GM18502 (cell line): ENCODE measurements around the gene USHBP1.
A peak's percentile ranks its signal among the peaks of the same experiment; 100 is the strongest.

Source experiments
- ATAC-seq: cut with Tn5 transposase; IDR thresholded peaks from one replicate; pipeline ENCODE4 v1.9.1; 2021; ENCODE audit warnings: mild to moderate bottlenecking; ENCODE audit not compliant: unreplicated experiment, poor library complexity

The USHBP1 gene

DNA sequence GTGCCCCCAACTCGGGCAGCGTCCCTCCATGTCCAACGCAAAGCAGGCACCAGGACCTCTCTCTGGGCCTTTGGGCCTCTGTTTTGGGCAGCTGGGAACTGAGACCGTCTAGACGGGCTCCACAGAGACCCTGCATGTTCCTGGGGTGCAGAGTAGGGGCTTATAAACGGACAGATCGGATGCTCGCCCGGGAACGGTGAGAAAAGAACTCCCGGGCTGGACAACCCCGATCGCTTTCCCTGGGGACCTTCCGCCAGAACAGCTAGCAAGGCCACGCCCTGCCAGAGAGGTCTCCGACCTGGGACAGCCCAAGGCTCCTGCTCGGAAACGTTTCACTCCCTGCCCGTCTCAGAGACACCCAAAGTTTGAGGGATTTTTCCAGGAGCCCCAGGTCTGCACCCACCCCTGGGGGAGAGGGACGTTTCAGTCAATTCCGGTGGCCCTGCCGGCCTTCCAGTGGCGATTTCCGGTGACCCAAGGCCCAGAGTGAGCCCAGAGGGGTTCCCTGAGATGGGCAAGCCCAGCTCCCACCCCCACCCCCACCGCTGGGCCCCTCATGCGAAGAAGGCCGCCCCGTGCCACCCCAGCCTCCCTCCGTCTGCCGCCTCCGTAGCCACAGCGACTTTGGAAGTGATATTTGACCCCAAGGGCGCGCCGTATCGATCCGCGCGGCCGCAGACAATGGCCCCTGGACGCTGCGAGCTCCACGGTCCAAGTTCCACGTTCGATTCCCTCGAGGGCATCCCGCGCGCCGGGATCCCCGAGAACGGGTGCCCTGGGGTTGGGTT, 20.5 kb downstream of the USHBP1 start:
- ATAC-seq, result no peak

DNA sequence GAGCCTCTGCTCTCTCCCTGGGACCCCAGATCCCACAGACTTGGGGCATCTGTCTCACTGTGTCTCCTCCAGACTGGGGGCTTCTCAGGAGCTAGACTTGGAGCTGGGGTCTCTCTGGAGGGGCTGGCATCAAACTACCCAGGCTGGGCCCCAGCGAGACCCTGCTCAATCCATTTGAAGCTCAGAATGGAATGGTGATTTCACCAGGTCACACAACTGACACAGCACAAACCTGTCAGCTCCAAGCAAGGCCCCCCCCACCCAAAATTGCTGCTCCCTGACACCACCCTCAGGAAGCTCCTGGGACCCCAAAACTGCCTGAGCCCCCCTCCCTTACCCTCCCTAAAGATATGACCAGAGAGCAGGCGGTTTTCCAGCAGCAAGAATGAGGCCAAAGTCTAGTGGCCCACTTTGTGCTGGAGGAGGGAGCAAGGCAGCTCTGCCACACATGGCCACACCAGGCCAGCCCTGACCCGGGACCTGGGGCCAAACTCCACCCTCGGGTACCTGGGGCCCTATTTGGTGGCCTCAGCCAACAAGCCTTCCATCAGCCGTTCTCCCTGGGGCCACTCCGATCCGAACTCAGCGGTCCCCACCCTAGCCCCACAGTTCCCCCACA, 21.2 kb downstream of the USHBP1 start:
- ATAC-seq, result no peak

DNA sequence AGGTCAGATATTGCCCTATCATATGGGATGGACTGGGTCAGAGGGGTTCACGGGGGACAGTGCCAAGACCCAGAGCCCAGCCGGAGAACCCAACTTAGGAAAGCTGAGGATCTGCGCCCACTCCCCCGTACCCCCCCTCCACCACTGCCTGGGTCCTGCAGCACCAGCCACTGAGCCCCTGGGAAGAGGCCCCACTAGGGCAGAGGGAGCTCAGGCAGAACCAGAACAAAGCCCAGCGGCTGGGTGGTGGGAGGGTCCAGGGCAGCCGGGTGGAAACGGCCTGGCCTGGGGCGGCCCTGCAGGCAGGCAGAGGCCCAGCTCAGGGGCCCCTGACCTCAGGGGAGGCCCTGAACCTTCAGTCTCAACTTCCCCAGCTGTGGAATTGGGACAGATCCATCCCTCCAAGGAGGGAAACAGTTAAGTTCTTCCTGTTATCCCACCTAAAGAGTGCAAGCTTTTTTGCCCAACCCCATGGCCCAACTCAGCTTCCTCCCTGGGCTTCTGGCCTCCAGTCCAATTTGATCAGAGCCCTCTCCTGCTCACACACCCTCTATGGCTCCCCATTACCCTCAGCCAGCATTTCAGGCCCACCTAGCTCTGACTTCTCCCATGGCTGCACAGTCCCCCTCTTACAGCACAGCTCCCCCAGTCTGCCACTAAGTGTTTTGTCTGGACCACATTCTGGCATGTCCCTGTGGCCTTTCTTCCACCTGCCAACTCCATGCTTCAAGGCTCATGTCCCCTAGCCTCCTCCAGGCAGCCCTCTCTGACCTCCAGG, 21.9 kb downstream of the USHBP1 start:
- no peak for ATAC-seq

DNA sequence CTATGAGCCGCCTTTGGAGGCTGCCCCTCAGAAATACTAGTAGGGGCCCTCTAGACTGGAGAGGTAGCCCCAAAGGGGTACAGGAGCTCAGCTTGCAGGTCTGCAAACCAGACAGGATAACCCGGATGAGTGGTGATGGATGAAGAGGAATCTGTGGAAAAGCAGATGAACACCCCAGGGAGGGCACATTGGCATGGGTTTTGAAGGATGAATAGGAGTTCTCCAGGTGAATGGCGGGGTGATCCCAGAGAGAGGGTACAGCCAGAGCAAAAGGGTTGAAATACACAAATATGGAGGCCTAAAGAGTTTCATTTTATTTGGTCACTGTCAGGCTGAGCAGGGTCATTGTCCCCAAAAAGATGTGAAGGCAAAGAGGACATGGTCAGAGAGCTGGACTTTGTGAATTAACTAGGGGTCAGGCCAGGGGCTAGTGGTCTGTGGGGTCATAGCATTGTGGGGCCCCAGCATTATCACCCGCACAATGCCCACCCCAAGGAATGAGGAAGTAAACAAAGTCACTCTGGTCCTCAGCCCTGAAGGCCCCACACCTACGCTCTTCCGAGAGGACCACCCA, 23.6 kb downstream of the USHBP1 start:
- no peak for ATAC-seq

DNA sequence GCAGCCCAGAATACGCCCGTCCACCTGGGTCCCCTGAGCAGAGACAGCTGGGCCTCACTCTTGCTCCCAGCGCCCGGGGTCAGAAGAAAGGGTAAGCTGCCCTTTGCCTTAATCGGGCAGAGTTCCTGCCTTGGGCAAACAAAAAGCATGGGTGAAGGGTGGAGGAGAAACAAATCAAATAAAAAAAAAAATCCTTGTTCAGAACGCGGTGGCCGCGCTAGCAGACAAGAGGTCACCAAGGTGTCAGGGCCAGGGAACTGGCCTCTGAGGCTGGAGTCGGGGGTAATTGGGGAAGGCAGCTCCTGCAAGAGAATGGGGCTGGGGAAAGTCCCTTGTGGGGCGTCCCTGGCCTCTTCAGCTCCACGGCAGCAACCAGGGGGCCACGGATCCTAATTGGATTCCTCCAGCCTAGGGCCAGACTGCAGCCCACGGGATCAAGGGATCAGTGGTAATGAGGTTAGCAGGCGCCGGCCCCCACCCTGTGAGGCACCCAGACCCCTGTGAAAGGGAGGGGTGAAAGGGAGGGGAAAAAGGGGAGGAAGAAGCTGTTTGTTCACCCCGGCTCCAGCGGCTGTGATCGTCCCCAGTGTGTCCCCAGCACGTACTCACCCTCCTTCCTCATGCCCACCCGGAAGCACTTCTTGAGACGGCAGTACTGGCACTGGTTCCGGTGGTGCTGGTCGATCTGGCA, 24.3 kb downstream of the USHBP1 start:
- no peak for ATAC-seq

DNA sequence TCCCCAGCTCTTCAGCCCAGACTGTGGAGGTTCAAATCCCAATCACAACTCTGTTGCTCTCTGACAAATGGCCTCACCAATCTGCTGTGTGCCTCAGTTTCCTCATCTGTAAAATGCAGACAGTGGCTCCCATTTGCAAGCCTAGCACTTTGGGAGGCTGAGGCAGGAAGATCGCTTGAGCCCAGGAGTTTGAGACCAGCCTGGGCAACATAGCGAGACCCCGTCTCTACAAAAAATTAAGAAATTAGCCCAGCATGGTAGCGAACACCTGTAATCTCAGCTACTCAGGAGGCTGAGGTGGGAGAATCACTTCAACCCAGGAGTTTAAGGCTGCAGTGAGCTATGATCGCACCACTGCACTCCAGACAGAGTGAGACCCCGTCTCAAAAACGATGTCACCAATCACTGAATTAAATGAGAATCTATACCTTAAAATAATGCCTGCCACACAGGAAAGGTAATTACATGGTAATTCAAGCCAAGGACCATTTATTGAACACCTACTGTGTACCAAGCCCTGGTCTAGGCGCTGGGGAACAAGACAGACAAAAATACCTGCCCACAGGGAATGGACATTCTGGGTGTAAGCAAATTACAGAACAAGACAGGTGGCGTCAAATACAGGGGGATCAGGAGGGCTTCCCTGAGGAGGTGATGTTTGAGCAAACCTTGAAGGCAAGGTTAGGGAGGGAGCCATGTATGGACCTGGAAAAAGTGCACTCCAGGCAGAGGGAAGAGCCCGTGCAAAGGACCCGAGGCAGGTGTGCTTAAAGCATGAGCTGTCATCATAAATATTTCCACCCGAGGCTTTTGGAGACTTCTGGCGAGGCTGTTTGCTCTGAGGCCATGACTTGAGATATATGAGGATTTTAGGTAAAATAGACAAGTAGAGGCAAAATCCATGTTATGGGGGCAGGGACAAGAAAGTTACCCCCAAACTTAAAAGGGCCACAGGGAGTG, 26.5 kb downstream of the USHBP1 start:
- no peak for ATAC-seq

DNA sequence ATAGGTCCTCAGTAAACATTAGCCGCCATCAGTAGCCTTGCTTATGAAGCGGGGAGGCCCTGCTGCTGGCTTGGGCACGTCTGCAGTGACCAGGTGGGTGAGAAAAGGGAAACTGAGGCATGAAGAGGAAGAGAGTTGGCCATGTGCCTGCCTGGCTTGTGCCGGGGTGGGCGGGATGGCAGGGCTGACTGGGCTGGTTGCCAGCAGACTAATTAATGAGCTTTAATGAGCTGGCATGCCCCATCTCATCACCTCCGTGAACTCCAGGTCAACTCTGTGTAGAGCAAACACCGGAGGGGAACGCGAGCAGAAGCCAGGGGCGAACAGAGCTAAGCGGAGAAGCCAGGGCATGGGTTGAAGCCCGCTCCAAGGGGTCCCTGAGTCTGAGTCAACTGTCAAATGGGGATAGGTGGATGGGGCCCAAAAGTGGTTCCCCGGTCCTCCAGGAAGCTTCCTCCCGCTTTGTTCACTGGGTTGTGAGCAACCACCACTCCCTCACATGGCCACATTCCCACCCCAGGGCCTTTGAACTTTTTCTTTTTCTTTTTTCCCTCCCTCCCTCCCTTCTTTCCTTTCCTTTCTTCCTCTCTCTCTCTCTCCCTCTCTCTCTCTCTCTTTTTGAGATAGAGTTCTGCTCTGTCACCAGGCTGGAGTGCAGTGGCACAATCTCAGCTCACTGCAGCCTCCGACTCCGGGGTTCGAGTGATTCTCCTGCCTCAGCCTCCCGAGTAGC, 27.6 kb downstream of the USHBP1 start:
- no peak for ATAC-seq

DNA sequence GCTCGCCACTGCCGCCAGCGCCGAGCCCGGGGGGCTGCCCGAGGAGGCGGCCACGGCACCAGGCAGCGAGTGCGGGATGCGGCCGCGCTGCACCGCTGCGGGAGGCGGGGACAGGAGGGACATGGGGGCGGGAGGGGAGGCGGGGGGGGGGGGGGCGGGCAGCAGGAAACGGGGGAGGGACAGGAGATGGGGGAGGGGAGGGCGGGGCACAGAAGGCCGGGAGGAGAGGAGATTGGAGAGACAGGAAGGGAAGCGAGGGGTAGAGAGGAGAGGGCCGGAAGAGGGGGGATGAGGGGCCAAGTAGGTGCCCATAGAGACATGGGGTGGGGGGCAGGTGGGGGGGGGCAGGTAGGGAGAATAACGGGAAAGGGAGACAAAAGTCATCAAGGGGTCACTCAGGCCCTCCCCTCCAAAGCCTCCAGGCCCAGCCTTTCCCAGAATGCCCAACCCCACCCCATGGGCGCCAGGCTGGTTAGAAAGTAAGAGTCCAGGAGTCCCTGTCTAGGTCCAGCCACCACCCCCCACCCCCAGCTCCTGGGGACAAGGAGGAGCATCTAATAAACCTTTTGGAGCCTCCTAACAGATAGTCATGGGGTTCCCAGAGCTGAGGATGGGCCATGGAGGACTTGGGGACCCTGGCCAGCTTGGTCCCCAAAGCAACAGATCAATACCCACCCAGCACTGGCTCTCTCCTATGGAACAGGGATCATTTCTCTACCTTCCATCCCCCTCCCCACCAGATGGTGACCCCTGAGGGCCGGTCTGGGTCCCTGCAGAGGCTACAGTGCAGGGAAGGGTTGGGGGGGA, 28.4 kb downstream of the USHBP1 start:
- peak; percentile 19 for ATAC-seq

DNA sequence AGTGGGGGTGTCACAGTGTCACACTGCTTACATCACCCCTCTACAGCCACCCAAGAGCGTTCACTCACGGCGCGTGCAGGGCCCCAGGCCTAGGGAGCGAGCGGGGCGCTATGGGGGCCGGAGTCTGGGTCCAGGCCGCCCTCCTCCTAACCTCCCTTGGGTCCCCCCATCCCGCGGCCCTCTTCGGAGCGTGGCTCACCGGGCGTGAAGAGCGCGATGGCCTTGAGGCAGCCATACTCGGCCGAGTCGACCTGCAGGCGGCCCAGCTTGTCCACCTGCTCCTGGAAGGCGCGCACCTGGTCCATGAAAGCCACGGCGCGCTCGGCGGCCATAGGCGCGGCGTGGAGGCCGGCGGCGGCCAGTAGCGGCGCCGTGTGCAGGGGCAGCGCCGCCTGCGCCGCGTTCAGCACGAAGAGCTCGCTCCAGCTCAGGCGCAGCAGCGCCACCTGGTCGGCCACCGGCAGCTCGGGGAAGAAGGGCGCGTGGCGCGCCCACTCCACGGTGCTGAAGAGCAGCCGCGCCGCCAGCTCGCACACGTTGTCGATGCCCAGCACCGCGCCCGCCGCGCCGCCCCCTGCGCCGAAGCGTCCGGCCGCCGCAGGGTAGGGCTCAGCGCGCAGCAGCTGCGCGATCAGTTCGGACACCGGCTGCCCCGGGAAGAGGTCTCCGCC, 29.1 kb downstream of the USHBP1 start:
- peak; percentile 69 for ATAC-seq

DNA sequence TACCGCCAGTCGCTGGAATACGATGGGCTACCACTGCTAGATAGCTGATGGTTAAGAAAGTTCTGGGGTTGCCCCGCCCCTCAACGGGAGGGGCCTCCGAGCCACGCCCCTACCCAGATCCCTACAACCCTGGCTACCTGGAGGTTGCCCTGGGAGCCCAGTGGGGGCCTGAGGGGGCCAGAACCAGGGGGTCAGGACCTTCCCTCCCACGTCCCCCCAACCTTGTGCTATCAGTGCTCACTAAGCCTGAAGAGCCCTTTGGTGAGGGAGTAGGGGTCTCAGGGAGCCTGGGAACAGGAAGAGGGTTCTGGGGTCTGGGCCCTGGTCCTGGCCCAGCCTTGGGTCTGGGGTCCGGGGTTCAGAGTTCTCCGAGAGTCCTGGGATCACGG, 29.6 kb downstream of the USHBP1 start:
- no peak for ATAC-seq

DNA sequence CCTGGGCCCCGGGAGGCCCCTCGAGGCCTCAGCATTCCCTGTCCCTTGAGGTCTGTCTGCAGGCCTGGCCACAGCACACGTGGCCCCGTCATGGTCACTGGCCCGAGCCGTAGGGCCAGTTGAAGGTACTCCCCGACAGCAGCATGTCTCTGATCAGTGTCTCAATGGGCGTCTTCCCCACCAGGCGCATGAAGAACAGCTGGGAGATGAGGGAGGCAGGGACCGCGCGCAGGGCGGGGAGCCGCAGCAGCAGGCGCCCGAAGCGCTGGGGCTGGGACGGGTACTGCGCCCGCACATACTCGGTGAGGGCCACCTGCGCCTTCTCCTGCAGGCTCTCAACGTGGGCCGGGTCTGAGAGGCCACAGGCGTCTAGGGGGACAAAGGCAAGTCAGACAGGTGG, 32.3 kb downstream of the USHBP1 start:
- ATAC-seq, result no peak

DNA sequence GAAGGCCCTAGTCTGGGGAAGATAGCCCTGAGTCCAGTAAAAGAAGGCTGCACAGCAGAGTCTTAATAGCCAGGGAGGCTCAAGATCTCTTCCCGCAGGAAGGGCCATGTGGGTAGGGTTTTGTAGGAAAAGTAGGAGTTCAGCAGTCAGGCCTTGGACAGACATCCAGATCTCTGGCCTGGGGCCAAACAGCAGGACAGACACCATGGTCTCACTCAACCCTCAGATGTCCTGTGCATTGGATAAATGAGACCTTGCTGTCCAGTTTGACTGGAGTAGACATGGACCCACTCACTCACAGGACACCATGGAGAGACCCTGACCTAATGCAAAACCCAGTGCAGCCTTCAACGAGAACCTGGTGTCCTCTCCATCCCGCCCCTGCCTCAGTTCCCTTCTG, 34.7 kb downstream of the USHBP1 start:
- no peak for ATAC-seq

DNA sequence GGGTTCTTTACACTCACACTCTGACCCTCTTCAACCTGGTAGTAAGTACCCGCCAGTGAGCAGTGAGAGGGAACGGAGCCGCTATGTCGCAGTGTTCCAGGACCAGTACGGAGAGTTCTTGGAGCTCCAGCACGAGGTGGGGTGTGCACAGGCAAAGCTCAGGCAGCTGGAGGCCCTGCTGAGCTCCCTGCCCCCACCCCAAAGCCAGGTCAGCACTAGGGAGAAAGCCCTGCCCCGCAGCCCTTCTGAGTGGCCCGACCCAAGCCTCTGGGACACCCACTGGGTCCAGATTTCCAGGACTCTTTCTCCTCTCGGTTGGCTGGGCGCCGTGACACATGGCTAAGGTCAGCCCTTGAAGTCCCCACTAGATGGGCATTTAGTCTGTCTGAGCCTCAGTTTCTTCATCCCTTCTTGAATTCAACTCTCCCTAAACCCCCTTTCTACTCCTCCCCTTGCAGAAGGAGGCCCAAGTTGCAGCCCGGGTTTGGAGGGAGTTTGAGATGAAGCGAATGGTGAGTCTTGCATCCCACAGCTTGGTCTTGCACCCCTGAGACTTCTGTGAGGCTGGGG, 36.7 kb downstream of the USHBP1 start:
- ATAC-seq, result no peak

DNA sequence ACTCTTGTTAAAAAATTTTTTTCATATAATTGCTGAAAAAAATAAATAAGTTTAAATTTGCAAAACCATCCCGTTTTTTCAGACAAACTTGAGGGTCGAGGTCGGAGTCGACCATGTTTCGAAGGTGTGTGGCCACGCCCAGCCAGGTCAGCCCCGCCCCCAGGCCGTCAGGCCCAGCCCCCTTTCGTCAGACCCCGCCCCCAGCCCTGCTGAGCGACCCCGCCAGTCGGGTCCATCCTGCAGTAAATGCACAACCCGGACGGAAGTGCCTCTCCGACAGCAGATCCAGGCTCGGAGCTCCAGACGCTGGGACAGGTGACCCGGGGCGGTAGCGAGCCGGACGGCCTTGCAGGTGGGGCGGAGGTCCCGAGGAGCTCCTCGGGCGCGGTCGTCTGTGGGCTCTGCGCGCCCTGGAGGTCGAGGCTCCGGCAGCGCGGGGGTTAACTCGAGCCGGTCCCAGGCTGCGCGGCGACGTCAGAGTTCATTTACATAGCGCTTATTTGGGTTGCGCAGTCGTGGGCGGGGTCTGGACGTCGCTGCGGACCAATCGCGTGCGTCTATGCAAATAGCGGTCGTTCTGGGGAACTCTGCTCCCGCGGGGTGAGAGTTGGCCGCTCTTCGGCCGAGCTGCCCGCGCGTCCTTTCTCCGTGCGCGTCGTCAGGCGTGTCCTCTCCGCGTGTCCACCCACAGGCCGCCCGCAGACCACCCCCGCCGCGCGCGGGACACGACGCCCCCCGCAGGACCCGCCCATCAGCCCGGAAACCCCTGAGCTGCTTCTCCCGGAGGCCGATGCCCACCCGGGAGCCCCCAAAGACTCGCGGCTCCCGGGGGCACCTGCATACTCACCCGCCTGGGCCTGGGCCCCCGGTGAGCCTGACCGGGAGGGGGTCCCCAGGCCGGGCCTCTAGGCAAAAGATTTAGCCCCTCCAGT, 38.3 kb downstream of the USHBP1 start, which contains the start of gene OCEL1:
Gene OCEL1 (plus strand): TSS at position 225 of the 932 bp plus-strand sequence. CDS start 22 bp downstream, at position 247.
- peak; percentile 94 for ATAC-seq

DNA sequence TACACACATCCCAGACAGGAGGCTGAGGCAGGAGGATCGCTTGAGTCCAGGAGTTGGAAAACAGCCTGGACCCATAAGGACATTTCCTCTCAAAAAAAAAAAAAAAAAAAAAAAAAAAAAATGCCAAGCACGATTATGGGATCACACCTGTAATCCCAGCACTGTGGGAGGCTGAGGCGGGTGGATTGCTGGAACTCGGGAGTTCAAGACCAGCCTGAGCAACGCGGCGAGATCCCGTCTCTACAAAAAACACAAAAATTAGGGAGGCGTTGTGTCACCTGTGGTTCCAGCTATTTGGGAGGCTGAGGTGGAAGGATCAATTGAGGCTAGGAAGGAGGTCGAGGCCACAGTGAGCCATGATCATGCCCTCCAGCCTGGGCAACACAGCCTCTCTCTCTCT, 39.5 kb downstream of the USHBP1 start:
- ATAC-seq, result no peak
